K562 (cell line): ENCODE results near the gene ZFYVE28. TPM values are rescaled to one million over a fixed set of nuclear protein-coding genes. Genes with fewer than 3 reads are reported as not detected.

ENCODE experiments used
- ATAC-seq: fragments of 200-7000 bp; cut with Tn5 transposase; 3 replicates; pipeline ENCODE4 v1.9.1; 2020; ENCODE audit warnings: moderate library complexity
- BruUV-seq: library from RNA; stranded (reverse); fragments of 400-500 nt; replicated peaks from 2 replicates; lab custom pipeline; 2021; lab: Mats Ljungman, UMichigan
- CTCF ChIA-PET: fragments of 300-600 bp; formaldehyde crosslinking; extraction: SDS; loops from one replicate; lab custom pipeline; 2021; ENCODE audit warnings: low intra/inter-chr PET ratio; lab: Yijun Ruan, JAX
- POLR2A ChIA-PET: fragments of 300-600, 350-650 bp; sonication (Branson Sonifier 250); formaldehyde crosslinking; extraction: SDS; loops from one replicate; lab custom pipeline; 2021; ENCODE audit warnings: antibody characterized with exemption, inconsistent platforms; lab: Yijun Ruan, JAX
- DNase-seq, 4 experiments: peaks; one replicate each; pipeline versions ENCODE4 v3.0.0 to v3.0.0-alpha.2; 2011 to 2018; ENCODE audit warnings: low spot score in 3 of 4, mixed read lengths in 3 of 4; ENCODE audit errors: extremely low read depth in 1 of 4
- FAIRE-seq: peaks from 2 replicates; lab custom pipeline; 2011; peaks lifted over from hg19 to GRCh38; lab: Jason Lieb, UNC
- H2AFZ ChIP-seq: 2 replicates; pipeline ENCODE4 v1.6.0; 2011; ENCODE audit warnings: low read depth, low read length, control low read depth, inconsistent platforms
- H3K27ac ChIP-seq: fragments of 200-600 bp; 3 replicates; pipeline ENCODE4 v1.8.0; 2011; ENCODE audit warnings: low read depth, mild to moderate bottlenecking, control low read depth, inconsistent platforms, low read length, moderate library complexity, mixed read lengths; ENCODE audit errors: extremely low read depth
- H3K27me3 ChIP-seq, 2 experiments: fragments of 300-600 bp in 1 of 2; 2 replicates in 1 of 2; 3 replicates in 1 of 2; pipeline versions ENCODE4 v1.6.0 to v1.8.0; 2011; ENCODE audit warnings: inconsistent platforms in 2 of 2, low read length in 2 of 2, mild to moderate bottlenecking in 1 of 2, mixed read lengths in 1 of 2, moderate library complexity in 1 of 2; ENCODE audit not compliant: control insufficient read depth in 2 of 2, insufficient read depth in 2 of 2
- H3K36me3 ChIP-seq: fragments of 300-600 bp; 3 replicates; pipeline ENCODE4 v1.8.0; 2011; ENCODE audit warnings: mild to moderate bottlenecking, low read length, inconsistent platforms; ENCODE audit not compliant: control insufficient read depth, insufficient read depth
- H3K4me1 ChIP-seq, 2 experiments: fragments of 200-600 bp in 1 of 2; replicated peaks in 1 of 2; 2 replicates in 1 of 2; 3 replicates in 1 of 2; pipeline versions ENCODE4 v1.5.1 to v1.8.0; 2011; ENCODE audit warnings: inconsistent platforms in 2 of 2, low read length in 2 of 2, mild to moderate bottlenecking in 1 of 2, mixed read lengths in 1 of 2, moderate library complexity in 1 of 2; ENCODE audit not compliant: control insufficient read depth in 2 of 2, insufficient read depth in 2 of 2
- H3K4me2 ChIP-seq: 2 replicates; pipeline ENCODE4 v1.6.1; 2011; ENCODE audit warnings: low read length, control low read depth, inconsistent platforms, mixed read lengths; ENCODE audit not compliant: insufficient read depth
- H3K4me3 ChIP-seq: fragments of 200-600 bp; sonication (generic), shearing (Covaris generic); 2 replicates; pipeline ENCODE4 v1.5.1; 2016; ENCODE audit warnings: control low read depth, inconsistent platforms
- H3K79me2 ChIP-seq: fragments of 200-600 bp; 3 replicates; pipeline ENCODE4 v1.8.0; 2011; ENCODE audit warnings: low read length, inconsistent platforms; ENCODE audit not compliant: control insufficient read depth, insufficient read depth
- H3K9ac ChIP-seq, 2 experiments: 2 replicates each; pipeline versions ENCODE4 v1.6.0 to v1.6.1; 2011; ENCODE audit warnings: low read depth in 2 of 2, low read length in 2 of 2, control low read depth in 1 of 2, inconsistent platforms in 1 of 2, mild to moderate bottlenecking in 1 of 2, mixed read lengths in 1 of 2; ENCODE audit not compliant: insufficient read depth in 1 of 2
- H3K9me1 ChIP-seq: one replicate; pipeline ENCODE4 v1.6.0; 2011; ENCODE audit warnings: inconsistent platforms, mild to moderate bottlenecking, low read length, moderate library complexity; ENCODE audit not compliant: control insufficient read depth, insufficient read depth
- H3K9me3 ChIP-seq: replicated peaks from 2 replicates; pipeline ENCODE4 v1.5.1; 2011; ENCODE audit warnings: low read depth, low read length, inconsistent platforms; ENCODE audit not compliant: control insufficient read depth, insufficient read depth
- H4K20me1 ChIP-seq: replicated peaks from 2 replicates; pipeline ENCODE4 v1.6.1; 2011; ENCODE audit warnings: low read length, inconsistent platforms, mixed read lengths; ENCODE audit not compliant: control insufficient read depth, insufficient read depth
- E2F6 ChIP-seq, 2 experiments: IDR thresholded peaks; 2 replicates each; pipeline ENCODE4 v1.6.1; 2011; ENCODE audit warnings: borderline replicate concordance in 1 of 2, control low read depth in 1 of 2, low read depth in 1 of 2, low read length in 1 of 2, mild to moderate bottlenecking in 1 of 2, mixed read lengths in 1 of 2, moderate library complexity in 1 of 2; ENCODE audit not compliant: insufficient read depth in 1 of 2, insufficient read length in 1 of 2, poor library complexity in 1 of 2, severe bottlenecking in 1 of 2; ENCODE audit errors: extremely low read depth in 1 of 2
- ZFP36 ChIP-seq: fragments of 150-350 bp; IDR thresholded peaks from 2 replicates; pipeline ENCODE4 v1.6.1; 2018; ENCODE audit warnings: low read length, low read depth; ENCODE audit not compliant: partially characterized antibody
- ZNF217 ChIP-seq: sonication (generic); formaldehyde crosslinking; IDR thresholded peaks from 2 replicates; pipeline ENCODE4 v1.8.0; 2022; ENCODE audit warnings: mild to moderate bottlenecking, missing genetic modification reagents
- ZNF583 ChIP-seq: fragments of 250-450 bp; sonication (Bioruptor Pico); IDR thresholded peaks from 2 replicates; pipeline ENCODE4 v1.4.0; 2020
- WGBS: fragments of 100-300 bp; shearing (Covaris generic); methylation state at CpG from one replicate; pipeline ENCODE4 v1.1.6; 2016; ENCODE audit warnings: low coverage, mixed read lengths; ENCODE audit not compliant: insufficient coverage; ENCODE audit errors: missing lambda C conversion rate; 5-methylcytosine and 5-hydroxymethylcytosine counted together
- in situ Hi-C: fragments of 300-500 bp; cut with MboI; formaldehyde crosslinking; loops from 4 replicates; pipeline ENCODE4 v1.15.0; 2018; ENCODE audit warnings: inconsistent platforms, mixed read lengths
- intact Hi-C: fragments of 100-400 bp; cut with micrococcal nuclease; formaldehyde crosslinking; loops from 2 replicates; pipeline ENCODE4 v1.14.2; 2022
- polyA plus RNA-seq, 8 experiments: library from polyadenylated mRNA; depleted of rRNA in 4 of 8; stranded (reverse) in 5 of 8; unstranded in 3 of 8; fragments of >200 nt; fragmentation: Nextera tagmentation in 2 of 8; fragmentation: Illumina TruSeq in 1 of 8; extraction: Ambion mirVana in 2 of 8; extraction: Trizol in 1 of 8; gene quantifications; 2 replicates each; pipeline versions ENCODE4 v1.2.1 to v1.2.3, GENCODE V29; 2011 to 2014; ENCODE audit warnings: inconsistent platforms in 1 of 8, missing spikeins in 1 of 8
- total RNA-seq, 7 experiments: library from RNA; depleted of rRNA in 6 of 7; stranded (reverse); fragments of >200 nt in 6 of 7; fragmentation: Illumina TruSeq in 2 of 7; extraction: Trizol in 2 of 7; gene quantifications; 2 replicates each; pipeline versions ENCODE4 v1.2.1 to v1.2.3, GENCODE V29; 2011 to 2021; ENCODE audit warnings: low replicate concordance in 1 of 7
- TF ChIP-seq, protein P1 (sequence below): fragments of 250-450 bp; sonication (Bioruptor Pico); IDR thresholded peaks from 2 replicates; pipeline ENCODE4 v1.5.0; 2021; ENCODE audit warnings: mild to moderate bottlenecking, borderline replicate concordance
- TF ChIP-seq, protein P2 (sequence below): fragments of 450-650 bp; formaldehyde crosslinking; IDR thresholded peaks from 2 replicates; pipeline ENCODE4 v1.4.0; 2022; ENCODE audit warnings: missing genetic modification characterization

Gene ZFYVE28
- total and polyA plus RNA-seq, 9 of the 15 experiments (the other 6 are each of a cell fraction or from before 2014, with no cell fraction given): 1.3 to 24.8 (median 8.9) TPM

DNA sequence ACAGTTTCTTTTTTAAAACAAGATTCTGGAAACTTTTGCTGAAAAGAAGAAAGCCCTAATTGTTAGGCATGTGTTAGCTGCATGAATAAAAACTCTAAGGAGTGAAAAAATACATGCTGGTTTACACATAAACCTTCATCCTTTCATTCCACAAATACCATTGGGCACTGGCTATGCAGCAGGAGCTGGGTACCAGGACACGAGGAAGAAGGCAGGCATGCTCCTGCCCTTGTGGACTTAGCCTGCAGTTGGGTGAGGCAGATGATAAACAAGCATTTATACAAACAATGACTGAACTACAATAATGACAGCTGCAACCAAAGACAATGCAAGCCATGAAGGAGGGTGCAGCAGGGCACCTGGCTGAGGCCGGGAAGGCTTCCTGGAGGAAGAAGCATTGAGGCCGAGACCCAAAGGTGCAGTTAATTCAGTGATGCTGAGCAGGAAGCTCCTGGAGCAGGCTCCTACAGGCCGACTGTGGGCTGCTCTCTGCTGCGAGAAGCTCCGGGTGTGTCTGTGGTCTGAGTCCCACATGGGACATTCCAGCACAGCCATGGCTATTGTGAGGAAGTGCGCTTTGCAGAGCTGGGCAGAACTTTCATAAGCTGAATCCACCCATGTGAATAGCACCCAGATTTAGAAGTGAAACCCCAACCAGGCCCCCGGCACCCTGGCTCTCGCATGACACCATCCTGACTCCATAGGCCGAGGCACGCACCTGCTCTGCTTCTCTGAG lies 112.5 kb downstream of the ZFYVE28 start:
- no peak for DNase-seq
- no peaks in the 10 kb centered on the region for H4K20me1 ChIP-seq
- WGBS: 68% methylated on average over 11 of the region's 11 CpGs
- intact Hi-C loops (no loop called here), in situ Hi-C loops (no loop called here)
- H3K27me3 ChIP-seq: no peaks in the 10 kb centered on the region
- peaks cover 0 to 29% of the 10 kb centered on the region in 2 experiments; a peak in 1 of 5 replicates for H3K4me1 ChIP-seq
- no peaks in the 10 kb centered on the region; the same call in 1 of the 2 replicates for H3K9me3 ChIP-seq
- CTCF ChIA-PET: no interaction called here
- no peak overlapping the region for H3K27ac ChIP-seq
- no peak overlapping the region for H3K9ac ChIP-seq
- no peak for ATAC-seq
- H3K79me2 ChIP-seq: no peaks in the 10 kb centered on the region
- H3K4me2 ChIP-seq: no peak overlapping the region
- TF ChIP-seq ZNF583 (CRISPR knock-in tag): no peak
- TF ChIP-seq ZFP36: peak; percentile 32
- no peak overlapping the region for H2AFZ ChIP-seq
- no peak for FAIRE-seq
- H3K4me3 ChIP-seq: no peak overlapping the region
- no TSS peak for BruUV-seq
- POLR2A ChIA-PET: interaction anchor here (0.7 to 1.4 kb wide), 3 partner anchors 12 to 119 kb away, joined by 3 read pairs; no protein-coding TSS in a partner anchor
- H3K36me3 ChIP-seq: no peaks in the 10 kb centered on the region
- H3K9me1 ChIP-seq: no peaks in the 10 kb centered on the region

DNA sequence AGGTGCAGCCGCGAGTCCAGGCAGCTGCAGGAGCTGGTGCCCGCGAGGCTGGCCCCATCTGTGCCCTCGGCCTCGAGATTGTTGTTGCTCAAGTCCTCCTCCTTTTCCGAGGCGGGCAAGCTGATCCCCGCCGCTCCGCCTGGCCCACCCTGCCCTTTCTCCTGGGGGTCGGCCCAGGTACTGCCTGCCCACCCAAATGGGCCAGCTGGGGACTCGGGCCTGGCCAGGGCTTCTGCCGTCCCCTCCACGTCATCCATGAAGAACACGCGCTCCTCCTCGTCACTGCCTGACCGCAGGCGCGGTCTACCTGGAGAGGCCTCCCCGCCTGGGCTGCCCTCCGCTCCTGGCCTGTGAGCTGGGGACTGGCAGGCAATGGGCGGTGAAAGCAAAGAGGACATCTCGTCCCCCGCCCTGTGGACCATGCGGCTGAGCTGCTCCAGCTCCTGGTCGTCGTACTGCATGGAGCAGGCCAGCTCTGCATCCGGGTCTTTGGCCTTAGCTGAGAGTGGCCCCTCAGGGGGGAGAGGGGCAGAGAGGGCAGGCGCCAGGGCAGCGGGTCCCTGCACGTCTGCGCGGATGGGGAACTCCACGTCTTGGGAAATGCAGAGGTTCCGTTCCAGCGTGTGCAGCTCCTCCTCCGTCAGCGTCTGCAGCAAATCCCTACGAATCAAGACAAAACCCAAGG lies 113.4 kb downstream of the ZFYVE28 start:
- Histone ChIP-seq H3K4me3 (no peak overlapping the region), H3K4me2 (no peak overlapping the region), H3K27me3 (no peaks in the 10 kb centered on the region), H4K20me1 (no peaks in the 10 kb centered on the region)
- in situ Hi-C loops: no loop called here
- ChIA-PET POLR2A (interaction anchor here (0.7 to 1.4 kb wide), 4 partner anchors 13 to 120 kb away, joined by 3 to 5 read pairs (median 3); no protein-coding TSS in a partner anchor), CTCF (no interaction called here)
- 84% methylated on average over 18 of the region's 41 CpGs for WGBS
- TF ChIP-seq, protein P1, sequence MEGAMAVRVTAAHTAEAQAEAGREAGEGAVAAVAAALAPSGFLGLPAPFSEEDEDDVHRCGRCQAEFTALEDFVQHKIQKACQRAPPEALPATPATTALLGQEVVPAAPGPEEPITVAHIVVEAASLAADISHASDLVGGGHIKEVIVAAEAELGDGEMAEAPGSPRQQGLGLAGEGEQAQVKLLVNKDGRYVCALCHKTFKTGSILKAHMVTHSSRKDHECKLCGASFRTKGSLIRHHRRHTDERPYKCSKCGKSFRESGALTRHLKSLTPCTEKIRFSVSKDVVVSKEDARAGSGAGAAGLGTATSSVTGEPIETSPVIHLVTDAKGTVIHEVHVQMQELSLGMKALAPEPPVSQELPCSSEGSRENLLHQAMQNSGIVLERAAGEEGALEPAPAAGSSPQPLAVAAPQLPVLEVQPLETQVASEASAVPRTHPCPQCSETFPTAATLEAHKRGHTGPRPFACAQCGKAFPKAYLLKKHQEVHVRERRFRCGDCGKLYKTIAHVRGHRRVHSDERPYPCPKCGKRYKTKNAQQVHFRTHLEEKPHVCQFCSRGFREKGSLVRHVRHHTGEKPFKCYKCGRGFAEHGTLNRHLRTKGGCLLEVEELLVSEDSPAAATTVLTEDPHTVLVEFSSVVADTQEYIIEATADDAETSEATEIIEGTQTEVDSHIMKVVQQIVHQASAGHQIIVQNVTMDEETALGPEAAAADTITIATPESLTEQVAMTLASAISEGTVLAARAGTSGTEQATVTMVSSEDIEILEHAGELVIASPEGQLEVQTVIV (CRISPR knock-in tag): no peak
- no peak for TF ChIP-seq ZNF217 (CRISPR knock-in tag)
- TF ChIP-seq, protein P2, sequence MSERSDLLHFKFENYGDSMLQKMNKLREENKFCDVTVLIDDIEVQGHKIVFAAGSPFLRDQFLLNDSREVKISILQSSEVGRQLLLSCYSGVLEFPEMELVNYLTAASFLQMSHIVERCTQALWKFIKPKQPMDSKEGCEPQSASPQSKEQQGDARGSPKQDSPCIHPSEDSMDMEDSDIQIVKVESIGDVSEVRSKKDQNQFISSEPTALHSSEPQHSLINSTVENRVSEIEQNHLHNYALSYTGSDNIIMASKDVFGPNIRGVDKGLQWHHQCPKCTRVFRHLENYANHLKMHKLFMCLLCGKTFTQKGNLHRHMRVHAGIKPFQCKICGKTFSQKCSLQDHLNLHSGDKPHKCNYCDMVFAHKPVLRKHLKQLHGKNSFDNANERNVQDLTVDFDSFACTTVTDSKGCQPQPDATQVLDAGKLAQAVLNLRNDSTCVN (CRISPR knock-in tag): no peak
- no peak for TF ChIP-seq E2F6 (IDR thresholded peaks at IDR 0.05; ENCODE audit: borderline replicate concordance in 1 of 2, extremely low read depth in 1 of 2, insufficient read depth in 1 of 2, insufficient read length in 1 of 2, low read depth in 1 of 2, low read length in 1 of 2, poor library complexity in 1 of 2, severe bottlenecking in 1 of 2)
- TF ChIP-seq, all 486 proteins: peak for 0
- no peaks in the 10 kb centered on the region for H3K36me3 ChIP-seq
- intact Hi-C loops: no loop called here
- H2AFZ ChIP-seq: no peak overlapping the region
- ATAC-seq (no peak), FAIRE-seq (no peak), DNase-seq (no peak)
- no TSS peak for BruUV-seq
- H3K9ac ChIP-seq: no peak overlapping the region
- H3K4me1 ChIP-seq: peaks cover 0 to 36% of the 10 kb centered on the region in 2 experiments; a peak in 1 of 5 replicates
- no peaks in the 10 kb centered on the region; the same call in 1 of the 2 replicates for H3K9me3 ChIP-seq
- H3K27ac ChIP-seq: no peak overlapping the region
- H3K9me1 ChIP-seq: no peaks in the 10 kb centered on the region
- no peaks in the 10 kb centered on the region for H3K79me2 ChIP-seq
